K562 (cell line): ENCODE measurements around the gene TMEM53. TPM values are rescaled to one million over a fixed set of nuclear protein-coding genes. Genes with fewer than 3 reads are reported as not detected.

Experiments
- BRCA1 ChIP-seq, 2 experiments: fragments of 450-650 bp in 1 of 2; sonication (generic) in 1 of 2; formaldehyde crosslinking in 1 of 2; IDR thresholded peaks; 2 replicates each; pipeline versions ENCODE4 v1.5.0 to v1.6.1; 2017 to 2020; ENCODE audit warnings: mild to moderate bottlenecking in 1 of 2, missing genetic modification reagents in 1 of 2
- BRF1 ChIP-seq: IDR thresholded peaks from 3 replicates; pipeline ENCODE4 v1.6.1; 2011; ENCODE audit warnings: borderline replicate concordance, mild to moderate bottlenecking; ENCODE audit not compliant: insufficient read length; ENCODE audit errors: extremely low read depth
- EP300 ChIP-seq: IDR thresholded peaks from 2 replicates; pipeline ENCODE4 v1.6.1; 2012; ENCODE audit warnings: low read length, improper control_type of control experiment
- HIVEP1 ChIP-seq: fragments of 250-450 bp; sonication (Bioruptor Pico); IDR thresholded peaks from 2 replicates; pipeline ENCODE4 v1.4.0; 2020; ENCODE audit warnings: mild to moderate bottlenecking
- IFI16 ChIP-seq: fragments of 250-450 bp; sonication (Bioruptor Pico); IDR thresholded peaks from 2 replicates; pipeline ENCODE4 v2.1.2; 2022; ENCODE audit warnings: mild to moderate bottlenecking, inconsistent platforms
- KLF1 ChIP-seq: fragments of 450-650 bp; IDR thresholded peaks from 2 replicates; pipeline ENCODE4 v1.6.1; 2016; ENCODE audit warnings: missing genetic modification characterization, missing compliant biosample characterization
- MAFK ChIP-seq: IDR thresholded peaks from 2 replicates; pipeline ENCODE4 v1.6.1; 2011; ENCODE audit warnings: low read length, improper control_type of control experiment
- NCOR1 ChIP-seq: fragments of 450-650 bp; IDR thresholded peaks from 2 replicates; pipeline ENCODE4 v1.6.1; 2016; ENCODE audit warnings: mild to moderate bottlenecking, moderate library complexity
- NEUROD1 ChIP-seq: fragments of 150-350 bp; IDR thresholded peaks from 2 replicates; pipeline ENCODE4 v1.6.1; 2014; ENCODE audit warnings: borderline replicate concordance, low read length, low read depth; ENCODE audit not compliant: partially characterized antibody
- NR3C1 ChIP-seq: sonication (generic); formaldehyde crosslinking; IDR thresholded peaks from 2 replicates; pipeline ENCODE4 v1.8.1; 2022; ENCODE audit warnings: missing genetic modification reagents
- RBM22 ChIP-seq: fragments of 200-400 bp; formaldehyde crosslinking; IDR thresholded peaks from 2 replicates; pipeline ENCODE4 v1.6.1; 2018; ENCODE audit warnings: low read length, low read depth; ENCODE audit not compliant: poor library complexity, severe bottlenecking
- RCOR1 ChIP-seq, 2 experiments: IDR thresholded peaks; 2 replicates each; pipeline ENCODE4 v1.6.1; 2012; ENCODE audit warnings: low read depth in 2 of 2, low read length in 2 of 2, borderline replicate concordance in 1 of 2, improper control_type of control experiment in 1 of 2
- ZNF280B ChIP-seq: fragments of 250-450 bp; sonication (Bioruptor Pico); IDR thresholded peaks from 2 replicates; pipeline ENCODE4 v1.5.1; 2021; ENCODE audit warnings: mild to moderate bottlenecking
- ZNF584 ChIP-seq: fragments of 200-800 bp; sonication (Bioruptor generic); IDR thresholded peaks from 2 replicates; pipeline ENCODE4 v1.6.1; 2016; ENCODE audit warnings: low read depth, mild to moderate bottlenecking, missing genetic modification characterization, missing compliant biosample characterization
- ZNF668 ChIP-seq: fragments of 250-450 bp; sonication (Bioruptor Pico); IDR thresholded peaks from 2 replicates; pipeline ENCODE4 v1.8.0; 2022; ENCODE audit warnings: mild to moderate bottlenecking, inconsistent platforms
- polyA plus RNA-seq, 8 experiments: library from polyadenylated mRNA; depleted of rRNA in 4 of 8; stranded (reverse) in 5 of 8; unstranded in 3 of 8; fragments of >200 nt; fragmentation: Nextera tagmentation in 2 of 8; fragmentation: Illumina TruSeq in 1 of 8; extraction: Ambion mirVana in 2 of 8; extraction: Trizol in 1 of 8; gene quantifications; 2 replicates each; pipeline versions ENCODE4 v1.2.1 to v1.2.3, GENCODE V29; 2011 to 2014; ENCODE audit warnings: inconsistent platforms in 1 of 8, missing spikeins in 1 of 8
- total RNA-seq, 7 experiments: library from RNA; depleted of rRNA in 6 of 7; stranded (reverse); fragments of >200 nt in 6 of 7; fragmentation: Illumina TruSeq in 2 of 7; extraction: Trizol in 2 of 7; gene quantifications; 2 replicates each; pipeline versions ENCODE4 v1.2.1 to v1.2.3, GENCODE V29; 2011 to 2021; ENCODE audit warnings: low replicate concordance in 1 of 7
- TF ChIP-seq, protein P1 (sequence below): fragments of 250-450 bp; sonication (Bioruptor Pico); IDR thresholded peaks from 2 replicates; pipeline ENCODE4 v1.4.0; 2020; ENCODE audit warnings: borderline replicate concordance
- TF ChIP-seq, protein P2 (sequence below): fragments of 250-450 bp; sonication (Bioruptor Pico); IDR thresholded peaks from 2 replicates; pipeline ENCODE4 v1.8.0; 2021; ENCODE audit warnings: moderate library complexity, mild to moderate bottlenecking, inconsistent platforms
- TF ChIP-seq, protein P3 (sequence below): sonication (generic); formaldehyde crosslinking; IDR thresholded peaks from 2 replicates; pipeline ENCODE4 v1.8.0; 2023; ENCODE audit warnings: mild to moderate bottlenecking, missing genetic modification reagents

The TMEM53 gene
- total and polyA plus RNA-seq, 9 of the 15 experiments (the other 6 are each of a cell fraction or from before 2014, with no cell fraction given), result 0.23 to 3.7 (median 2.0) TPM

DNA sequence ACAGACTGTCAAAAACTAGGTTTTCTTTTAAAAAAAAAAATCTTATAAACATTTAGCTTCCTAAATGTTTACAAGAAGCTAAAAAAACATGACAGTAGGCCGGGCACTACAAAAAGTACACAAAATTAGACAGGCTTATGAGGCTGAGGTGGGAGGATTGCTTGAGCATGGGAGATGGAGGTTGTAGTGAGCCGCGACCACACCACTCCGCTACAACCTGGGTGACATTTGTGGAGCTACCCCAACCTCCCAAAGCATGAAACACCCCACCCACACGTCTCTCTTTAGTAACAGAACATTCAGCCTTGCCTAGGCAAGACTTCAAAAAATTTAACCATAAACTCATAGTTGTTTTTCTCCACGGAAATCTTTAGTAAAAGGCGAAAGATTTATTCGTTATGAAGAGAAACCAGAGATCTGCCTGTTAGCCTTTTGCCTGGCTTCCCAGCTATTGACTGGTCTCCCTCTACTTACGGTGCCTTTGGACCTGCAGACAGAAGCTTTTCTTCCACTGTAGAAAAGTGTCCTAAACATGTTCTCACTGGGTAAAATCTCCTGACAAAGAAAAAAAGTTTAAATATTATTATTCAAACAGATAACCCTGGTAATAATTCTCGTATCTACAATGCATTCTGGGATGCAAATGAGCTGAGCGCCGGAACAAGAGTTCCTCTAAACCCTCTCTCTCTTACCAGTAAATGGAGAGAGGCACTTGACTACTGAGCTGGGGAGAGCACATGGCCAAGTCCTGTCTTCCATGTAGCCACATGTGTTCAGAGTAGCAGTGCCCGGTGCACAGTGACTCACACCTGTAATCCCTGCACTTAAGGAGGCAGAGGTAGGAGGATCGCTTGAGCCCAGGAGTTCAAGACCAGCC lies 47.4 kb upstream of the TMEM53 start (continued):
- TF ChIP-seq BRF1 (no peak), KLF1 (tag) (peak; percentile 85), NEUROD1 (peak; percentile 82), ZNF584 (peak; percentile 89), IFI16 (CRISPR knock-in tag) (no peak), ZNF280B (peak; percentile 97), MAFK (peak; percentile 59; the same call in 1 of the 2 replicates), NR3C1 (CRISPR knock-in tag) (peak; percentile 87), HIVEP1 (CRISPR knock-in tag) (peak; percentile 83; the same call in 1 of the 2 replicates), BRCA1 (IDR thresholded peaks at IDR 0.05) (no peak), BRCA1 (CRISPR knock-in tag; IDR thresholded peaks at IDR 0.05) (no peak), NCOR1 (peak; percentile 100), EP300 (peak; percentile 86), RCOR1 (IDR thresholded peaks at IDR 0.05; ENCODE audit: borderline replicate concordance in 1 of 2, low read depth in 2 of 2, low read length in 2 of 2) (peak; percentile 88 to 90; a peak in 3 of 4 replicates), ZNF668 (peak; percentile 79; the same call in 1 of the 2 replicates), RBM22 (peak; percentile 93)
- TF ChIP-seq, protein P1, sequence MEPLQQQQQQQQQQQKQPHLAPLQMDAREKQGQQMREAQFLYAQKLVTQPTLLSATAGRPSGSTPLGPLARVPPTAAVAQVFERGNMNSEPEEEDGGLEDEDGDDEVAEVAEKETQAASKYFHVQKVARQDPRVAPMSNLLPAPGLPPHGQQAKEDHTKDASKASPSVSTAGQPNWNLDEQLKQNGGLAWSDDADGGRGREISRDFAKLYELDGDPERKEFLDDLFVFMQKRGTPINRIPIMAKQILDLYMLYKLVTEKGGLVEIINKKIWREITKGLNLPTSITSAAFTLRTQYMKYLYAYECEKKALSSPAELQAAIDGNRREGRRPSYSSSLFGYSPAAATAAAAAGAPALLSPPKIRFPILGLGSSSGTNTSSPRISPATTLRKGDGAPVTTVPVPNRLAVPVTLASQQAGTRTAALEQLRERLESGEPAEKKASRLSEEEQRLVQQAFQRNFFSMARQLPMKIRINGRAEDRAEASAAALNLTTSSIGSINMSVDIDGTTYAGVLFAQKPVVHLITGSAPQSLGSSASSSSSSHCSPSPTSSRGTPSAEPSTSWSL (CRISPR knock-in tag), result peak; percentile 33; the same call in 1 of the 2 replicates
- TF ChIP-seq, protein P2, sequence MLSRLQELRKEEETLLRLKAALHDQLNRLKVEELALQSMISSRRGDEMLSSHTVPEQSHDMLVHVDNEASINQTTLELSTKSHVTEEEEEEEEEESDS (CRISPR knock-in tag), result peak; percentile 100
- TF ChIP-seq, protein P3, sequence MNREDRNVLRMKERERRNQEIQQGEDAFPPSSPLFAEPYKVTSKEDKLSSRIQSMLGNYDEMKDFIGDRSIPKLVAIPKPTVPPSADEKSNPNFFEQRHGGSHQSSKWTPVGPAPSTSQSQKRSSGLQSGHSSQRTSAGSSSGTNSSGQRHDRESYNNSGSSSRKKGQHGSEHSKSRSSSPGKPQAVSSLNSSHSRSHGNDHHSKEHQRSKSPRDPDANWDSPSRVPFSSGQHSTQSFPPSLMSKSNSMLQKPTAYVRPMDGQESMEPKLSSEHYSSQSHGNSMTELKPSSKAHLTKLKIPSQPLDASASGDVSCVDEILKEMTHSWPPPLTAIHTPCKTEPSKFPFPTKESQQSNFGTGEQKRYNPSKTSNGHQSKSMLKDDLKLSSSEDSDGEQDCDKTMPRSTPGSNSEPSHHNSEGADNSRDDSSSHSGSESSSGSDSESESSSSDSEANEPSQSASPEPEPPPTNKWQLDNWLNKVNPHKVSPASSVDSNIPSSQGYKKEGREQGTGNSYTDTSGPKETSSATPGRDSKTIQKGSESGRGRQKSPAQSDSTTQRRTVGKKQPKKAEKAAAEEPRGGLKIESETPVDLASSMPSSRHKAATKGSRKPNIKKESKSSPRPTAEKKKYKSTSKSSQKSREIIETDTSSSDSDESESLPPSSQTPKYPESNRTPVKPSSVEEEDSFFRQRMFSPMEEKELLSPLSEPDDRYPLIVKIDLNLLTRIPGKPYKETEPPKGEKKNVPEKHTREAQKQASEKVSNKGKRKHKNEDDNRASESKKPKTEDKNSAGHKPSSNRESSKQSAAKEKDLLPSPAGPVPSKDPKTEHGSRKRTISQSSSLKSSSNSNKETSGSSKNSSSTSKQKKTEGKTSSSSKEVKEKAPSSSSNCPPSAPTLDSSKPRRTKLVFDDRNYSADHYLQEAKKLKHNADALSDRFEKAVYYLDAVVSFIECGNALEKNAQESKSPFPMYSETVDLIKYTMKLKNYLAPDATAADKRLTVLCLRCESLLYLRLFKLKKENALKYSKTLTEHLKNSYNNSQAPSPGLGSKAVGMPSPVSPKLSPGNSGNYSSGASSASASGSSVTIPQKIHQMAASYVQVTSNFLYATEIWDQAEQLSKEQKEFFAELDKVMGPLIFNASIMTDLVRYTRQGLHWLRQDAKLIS (CRISPR knock-in tag), result peak; percentile 100
